ENCODE measurements around the gene EML1. TPM values are rescaled to one million over a fixed set of nuclear protein-coding genes. Genes with fewer than 3 reads are reported as not detected.

Gene EML1
- total RNA-seq, 2 experiments from 2014 or later: 0.59 TPM; not detected in 1

DNA sequence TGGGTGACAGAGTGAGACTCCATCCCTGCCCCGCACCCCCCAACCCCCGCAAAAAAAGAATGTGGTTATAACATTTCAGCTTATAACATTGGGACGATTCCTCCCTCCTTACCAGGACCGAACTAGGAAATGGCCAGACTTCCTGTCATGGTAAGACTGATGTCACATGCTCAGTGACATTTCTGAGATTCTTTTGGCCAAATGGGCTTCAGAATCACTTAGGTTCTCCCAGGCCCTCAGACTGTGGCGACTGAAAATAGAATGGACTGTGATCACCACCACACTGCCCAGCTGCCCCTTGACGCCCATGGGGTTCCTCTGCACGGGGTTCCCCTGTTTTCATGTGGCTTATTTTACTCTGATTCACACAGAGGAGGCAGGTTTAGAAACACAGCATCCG lies 157.0 kb downstream of the EML1 start:
- no peak overlapping the region for H3K4me3 ChIP-seq (ENCODE audit: low read length)
- CTCF ChIA-PET: no interaction called here
- intact Hi-C loops (cut with DNase I, micrococcal nuclease): no loop called here

DNA sequence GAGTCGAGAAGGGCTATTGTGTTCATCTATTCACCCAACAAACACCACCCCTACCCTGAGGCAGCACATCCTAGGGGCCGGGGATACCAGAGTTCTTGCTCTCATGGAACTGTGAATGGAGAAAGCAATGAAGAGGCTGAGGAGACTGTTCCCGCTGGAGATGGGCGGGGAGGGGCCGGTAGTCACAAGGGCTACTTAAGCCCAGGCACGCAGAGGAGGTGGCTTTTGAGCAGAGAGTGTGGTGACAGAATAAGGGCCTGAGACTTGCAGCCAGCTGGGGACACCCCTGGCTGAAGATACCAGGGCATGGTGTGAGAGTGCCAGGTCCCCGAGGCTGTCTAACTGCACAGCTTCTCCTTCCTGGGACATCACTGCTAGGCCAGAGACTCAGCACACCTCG lies 157.9 kb downstream of the EML1 start:
- Histone ChIP-seq H3K27ac (ENCODE audit: low read depth in 1 of 2, low read length in 2 of 2) (no peak overlapping the region), H3K9me3 (ENCODE audit: control insufficient read depth in 1 of 2, insufficient read depth in 1 of 2, low read length in 2 of 2) (peaks cover 0 to 7% of the 10 kb centered on the region in 2 experiments), H3K4me1 (ENCODE audit: insufficient read depth, low read length) (peaks cover 14% of the 10 kb centered on the region), H3K4me3 (ENCODE audit: low read length) (no peak overlapping the region), H3K36me3 (ENCODE audit: insufficient read depth, low read length) (no peaks in the 10 kb centered on the region), H3K27me3 (ENCODE audit: control insufficient read depth in 1 of 2, insufficient read depth in 2 of 2, low read length in 2 of 2) (peaks cover 8 to 13% of the 10 kb centered on the region in 2 experiments)
- H3K4me1 Mint-ChIP-seq (ENCODE audit: low read depth): peaks cover 11% of the 10 kb centered on the region
- no peak for ATAC-seq (ENCODE audit: poor library complexity)
- ChIA-PET POLR2A (no interaction called here), CTCF (no interaction called here)
- no peak overlapping the region for H3K4me3 Mint-ChIP-seq
- peaks cover 21% of the 10 kb centered on the region for H3K27me3 Mint-ChIP-seq
- no peak overlapping the region for H3K27ac Mint-ChIP-seq
- no peak for TF ChIP-seq CTCF (IDR thresholded peaks at IDR 0.05)
- intact Hi-C loops (cut with DNase I, micrococcal nuclease): no loop called here
- peaks cover 7% of the 10 kb centered on the region for H3K9me3 Mint-ChIP-seq
- DNase-seq: no peak
- H3K36me3 Mint-ChIP-seq (ENCODE audit: low read depth): no peaks in the 10 kb centered on the region

More for the DNA sequence above, 157.0 kb downstream of the EML1 start:
- POLR2A ChIA-PET: no interaction called here
- Histone ChIP-seq H3K36me3 (ENCODE audit: insufficient read depth, low read length) (no peaks in the 10 kb centered on the region), H3K27me3 (ENCODE audit: control insufficient read depth in 1 of 2, insufficient read depth in 2 of 2, low read length in 2 of 2) (peaks cover 8 to 15% of the 10 kb centered on the region in 2 experiments), H3K9me3 (ENCODE audit: control insufficient read depth in 1 of 2, insufficient read depth in 1 of 2, low read length in 2 of 2) (peaks cover 0 to 8% of the 10 kb centered on the region in 2 experiments), H3K27ac (ENCODE audit: low read depth in 1 of 2, low read length in 2 of 2) (no peak overlapping the region), H3K4me1 (ENCODE audit: insufficient read depth, low read length) (peaks cover 15% of the 10 kb centered on the region)
- Mint-ChIP-seq H3K4me1 (ENCODE audit: low read depth) (peaks cover 11% of the 10 kb centered on the region), H3K9me3 (peaks cover 7% of the 10 kb centered on the region), H3K36me3 (ENCODE audit: low read depth) (no peaks in the 10 kb centered on the region), H3K27me3 (peaks cover 23% of the 10 kb centered on the region), H3K4me3 (no peak overlapping the region), H3K27ac (no peak overlapping the region)
- DNase-seq: no peak
- ATAC-seq (ENCODE audit: poor library complexity): no peak
- no peak for TF ChIP-seq CTCF (IDR thresholded peaks at IDR 0.05)

- Mint-ChIP-seq H3K27ac (no peak overlapping the region), H3K36me3 (ENCODE audit: low read depth) (no peaks in the 10 kb centered on the region), H3K27me3 (peaks cover 11% of the 10 kb centered on the region), H3K9me3 (peaks cover 7% of the 10 kb centered on the region), H3K4me3 (no peak overlapping the region), H3K4me1 (ENCODE audit: low read depth) (peaks cover 5% of the 10 kb centered on the region)
- H3K9me3 ChIP-seq (ENCODE audit: control insufficient read depth in 1 of 2, insufficient read depth in 1 of 2, low read length in 2 of 2): no peaks in the 10 kb centered on the region
- DNase-seq (no peak), ATAC-seq (ENCODE audit: poor library complexity) (no peak)
- no peak overlapping the region for H3K4me3 ChIP-seq (ENCODE audit: low read length)
- CTCF ChIA-PET: no interaction called here
- H3K27me3 ChIP-seq (ENCODE audit: control insufficient read depth in 1 of 2, insufficient read depth in 2 of 2, low read length in 2 of 2): peaks cover 0 to 6% of the 10 kb centered on the region in 2 experiments
- intact Hi-C loops (cut with DNase I, micrococcal nuclease): no loop called here
- H3K27ac ChIP-seq (ENCODE audit: low read depth in 1 of 2, low read length in 2 of 2): no peak overlapping the region
- TF ChIP-seq CTCF (IDR thresholded peaks at IDR 0.05): no peak
- no peaks in the 10 kb centered on the region for H3K36me3 ChIP-seq (ENCODE audit: insufficient read depth, low read length)
- POLR2A ChIA-PET: no interaction called here
- H3K4me1 ChIP-seq (ENCODE audit: insufficient read depth, low read length): peaks cover 4% of the 10 kb centered on the region
These were observed 158.8 kb downstream of the EML1 start for GRCh38 chr14:99952039-99952438.

All from CD4-positive, alpha-beta T cell (primary cell).